K562 (cell line): ENCODE results near the gene SCRN2. TPM values are rescaled to one million over a fixed set of nuclear protein-coding genes. Genes with fewer than 3 reads are reported as not detected.

Experiments used
- ATAC-seq: fragments of 200-7000 bp; cut with Tn5 transposase; 3 replicates; pipeline ENCODE4 v1.9.1; 2020; ENCODE audit warnings: moderate library complexity
- BruUV-seq: library from RNA; stranded (reverse); fragments of 400-500 nt; replicated peaks from 2 replicates; lab custom pipeline; 2021; lab: Mats Ljungman, UMichigan
- CTCF ChIA-PET: fragments of 300-600 bp; formaldehyde crosslinking; extraction: SDS; loops from one replicate; lab custom pipeline; 2021; ENCODE audit warnings: low intra/inter-chr PET ratio; lab: Yijun Ruan, JAX
- POLR2A ChIA-PET: fragments of 300-600, 350-650 bp; sonication (Branson Sonifier 250); formaldehyde crosslinking; extraction: SDS; loops from one replicate; lab custom pipeline; 2021; ENCODE audit warnings: antibody characterized with exemption, inconsistent platforms; lab: Yijun Ruan, JAX
- DNase-seq, 4 experiments: peaks; one replicate each; pipeline versions ENCODE4 v3.0.0 to v3.0.0-alpha.2; 2011 to 2018; ENCODE audit warnings: low spot score in 3 of 4, mixed read lengths in 3 of 4; ENCODE audit errors: extremely low read depth in 1 of 4
- FAIRE-seq: peaks from 2 replicates; lab custom pipeline; 2011; peaks lifted over from hg19 to GRCh38; lab: Jason Lieb, UNC
- H2AFZ ChIP-seq: 2 replicates; pipeline ENCODE4 v1.6.0; 2011; ENCODE audit warnings: low read depth, low read length, control low read depth, inconsistent platforms
- H3K27ac ChIP-seq: fragments of 200-600 bp; 3 replicates; pipeline ENCODE4 v1.8.0; 2011; ENCODE audit warnings: low read depth, mild to moderate bottlenecking, control low read depth, inconsistent platforms, low read length, moderate library complexity, mixed read lengths; ENCODE audit errors: extremely low read depth
- H3K27me3 ChIP-seq, 2 experiments: fragments of 300-600 bp in 1 of 2; 2 replicates in 1 of 2; 3 replicates in 1 of 2; pipeline versions ENCODE4 v1.6.0 to v1.8.0; 2011; ENCODE audit warnings: inconsistent platforms in 2 of 2, low read length in 2 of 2, mild to moderate bottlenecking in 1 of 2, mixed read lengths in 1 of 2, moderate library complexity in 1 of 2; ENCODE audit not compliant: control insufficient read depth in 2 of 2, insufficient read depth in 2 of 2
- H3K36me3 ChIP-seq: fragments of 300-600 bp; 3 replicates; pipeline ENCODE4 v1.8.0; 2011; ENCODE audit warnings: mild to moderate bottlenecking, low read length, inconsistent platforms; ENCODE audit not compliant: control insufficient read depth, insufficient read depth
- H3K4me1 ChIP-seq, 2 experiments: fragments of 200-600 bp in 1 of 2; replicated peaks in 1 of 2; 2 replicates in 1 of 2; 3 replicates in 1 of 2; pipeline versions ENCODE4 v1.5.1 to v1.8.0; 2011; ENCODE audit warnings: inconsistent platforms in 2 of 2, low read length in 2 of 2, mild to moderate bottlenecking in 1 of 2, mixed read lengths in 1 of 2, moderate library complexity in 1 of 2; ENCODE audit not compliant: control insufficient read depth in 2 of 2, insufficient read depth in 2 of 2
- H3K4me2 ChIP-seq: 2 replicates; pipeline ENCODE4 v1.6.1; 2011; ENCODE audit warnings: low read length, control low read depth, inconsistent platforms, mixed read lengths; ENCODE audit not compliant: insufficient read depth
- H3K4me3 ChIP-seq: fragments of 200-600 bp; sonication (generic), shearing (Covaris generic); 2 replicates; pipeline ENCODE4 v1.5.1; 2016; ENCODE audit warnings: control low read depth, inconsistent platforms
- H3K79me2 ChIP-seq: fragments of 200-600 bp; 3 replicates; pipeline ENCODE4 v1.8.0; 2011; ENCODE audit warnings: low read length, inconsistent platforms; ENCODE audit not compliant: control insufficient read depth, insufficient read depth
- H3K9ac ChIP-seq, 2 experiments: 2 replicates each; pipeline versions ENCODE4 v1.6.0 to v1.6.1; 2011; ENCODE audit warnings: low read depth in 2 of 2, low read length in 2 of 2, control low read depth in 1 of 2, inconsistent platforms in 1 of 2, mild to moderate bottlenecking in 1 of 2, mixed read lengths in 1 of 2; ENCODE audit not compliant: insufficient read depth in 1 of 2
- H3K9me1 ChIP-seq: one replicate; pipeline ENCODE4 v1.6.0; 2011; ENCODE audit warnings: inconsistent platforms, mild to moderate bottlenecking, low read length, moderate library complexity; ENCODE audit not compliant: control insufficient read depth, insufficient read depth
- H3K9me3 ChIP-seq: replicated peaks from 2 replicates; pipeline ENCODE4 v1.5.1; 2011; ENCODE audit warnings: low read depth, low read length, inconsistent platforms; ENCODE audit not compliant: control insufficient read depth, insufficient read depth
- H4K20me1 ChIP-seq: replicated peaks from 2 replicates; pipeline ENCODE4 v1.6.1; 2011; ENCODE audit warnings: low read length, inconsistent platforms, mixed read lengths; ENCODE audit not compliant: control insufficient read depth, insufficient read depth
- ARNT ChIP-seq, 2 experiments: fragments of 450-650 bp; IDR thresholded peaks; 2 replicates each; pipeline ENCODE4 v1.6.1; 2016; ENCODE audit warnings: mild to moderate bottlenecking in 1 of 2
- CXXC5 ChIP-seq: fragments of 250-450 bp; sonication (Bioruptor Pico); IDR thresholded peaks from 2 replicates; pipeline ENCODE4 v1.8.0; 2022; ENCODE audit warnings: inconsistent platforms, mild to moderate bottlenecking, moderate library complexity
- E2F3 ChIP-seq: fragments of 250-450 bp; sonication (Bioruptor Pico); IDR thresholded peaks from 2 replicates; pipeline ENCODE4 v1.4.0; 2020; ENCODE audit warnings: mild to moderate bottlenecking
- KAT8 ChIP-seq: fragments of 450-650 bp; IDR thresholded peaks from 2 replicates; pipeline ENCODE4 v1.6.1; 2016; ENCODE audit warnings: low read depth, mild to moderate bottlenecking
- KDM5B ChIP-seq: fragments of 200-600 bp; sonication (generic); IDR thresholded peaks from 2 replicates; pipeline ENCODE4 v1.6.1; 2012; ENCODE audit warnings: low read depth, mild to moderate bottlenecking, moderate library complexity, low read length, control low read depth, inconsistent platforms; ENCODE audit not compliant: insufficient replicate concordance
- MEF2D ChIP-seq: conservative IDR thresholded peaks from 2 replicates; pipeline ENCODE4 v1.6.1; 2016; ENCODE audit warnings: low read depth, missing genetic modification characterization, missing compliant biosample characterization
- NR4A1 ChIP-seq, 2 experiments: fragments of 250-450 bp in 1 of 2; fragments of 450-650 bp in 1 of 2; sonication (Bioruptor Pico) in 1 of 2; IDR thresholded peaks; 2 replicates each; pipeline versions ENCODE4 v1.4.0 to v1.6.1; 2016 to 2020; ENCODE audit warnings: mild to moderate bottlenecking in 2 of 2, missing compliant biosample characterization in 1 of 2, missing genetic modification characterization in 1 of 2, moderate library complexity in 1 of 2
- PHB2 ChIP-seq: fragments of 450-650 bp; IDR thresholded peaks from 2 replicates; pipeline ENCODE4 v1.6.1; 2017; ENCODE audit warnings: low read depth
- SRSF1 ChIP-seq: fragments of 200-400 bp; formaldehyde crosslinking; IDR thresholded peaks from 2 replicates; pipeline ENCODE4 v1.6.1; 2017; ENCODE audit warnings: mild to moderate bottlenecking, low read depth, low read length, moderate library complexity
- WGBS: fragments of 100-300 bp; shearing (Covaris generic); methylation state at CpG from one replicate; pipeline ENCODE4 v1.1.6; 2016; ENCODE audit warnings: low coverage, mixed read lengths; ENCODE audit not compliant: insufficient coverage; ENCODE audit errors: missing lambda C conversion rate; 5-methylcytosine and 5-hydroxymethylcytosine counted together
- in situ Hi-C: fragments of 300-500 bp; cut with MboI; formaldehyde crosslinking; loops from 4 replicates; pipeline ENCODE4 v1.15.0; 2018; ENCODE audit warnings: inconsistent platforms, mixed read lengths
- intact Hi-C: fragments of 100-400 bp; cut with micrococcal nuclease; formaldehyde crosslinking; loops from 2 replicates; pipeline ENCODE4 v1.14.2; 2022
- polyA plus RNA-seq, 8 experiments: library from polyadenylated mRNA; depleted of rRNA in 4 of 8; stranded (reverse) in 5 of 8; unstranded in 3 of 8; fragments of >200 nt; fragmentation: Nextera tagmentation in 2 of 8; fragmentation: Illumina TruSeq in 1 of 8; extraction: Ambion mirVana in 2 of 8; extraction: Trizol in 1 of 8; gene quantifications; 2 replicates each; pipeline versions ENCODE4 v1.2.1 to v1.2.3, GENCODE V29; 2011 to 2014; ENCODE audit warnings: inconsistent platforms in 1 of 8, missing spikeins in 1 of 8
- total RNA-seq, 7 experiments: library from RNA; depleted of rRNA in 6 of 7; stranded (reverse); fragments of >200 nt in 6 of 7; fragmentation: Illumina TruSeq in 2 of 7; extraction: Trizol in 2 of 7; gene quantifications; 2 replicates each; pipeline versions ENCODE4 v1.2.1 to v1.2.3, GENCODE V29; 2011 to 2021; ENCODE audit warnings: low replicate concordance in 1 of 7
- TF ChIP-seq, protein P1 (sequence below): sonication (generic); formaldehyde crosslinking; IDR thresholded peaks from 2 replicates; pipeline ENCODE4 v1.8.0; 2022; ENCODE audit warnings: mild to moderate bottlenecking, missing genetic modification reagents, borderline replicate concordance
- TF ChIP-seq, protein P2 (sequence below): fragments of 450-650 bp; IDR thresholded peaks from 2 replicates; pipeline ENCODE4 v1.6.1; 2016; ENCODE audit warnings: mild to moderate bottlenecking
- TF ChIP-seq, protein P3 (sequence below): sonication (generic); formaldehyde crosslinking; IDR thresholded peaks from 2 replicates; pipeline ENCODE4 v1.8.0; 2022; ENCODE audit warnings: missing genetic modification reagents, mild to moderate bottlenecking, moderate library complexity, borderline replicate concordance
- TF ChIP-seq, protein P4 (sequence below): fragments of 200-800 bp; sonication (Bioruptor generic); IDR thresholded peaks from 2 replicates; pipeline ENCODE4 v1.6.1; 2017; ENCODE audit warnings: missing genetic modification characterization, missing compliant biosample characterization

SCRN2 gene
- total and polyA plus RNA-seq, 9 of the 15 experiments (the other 6 are each of a cell fraction or from before 2014, with no cell fraction given): 0.25 to 32.9 (median 13.6) TPM

DNA sequence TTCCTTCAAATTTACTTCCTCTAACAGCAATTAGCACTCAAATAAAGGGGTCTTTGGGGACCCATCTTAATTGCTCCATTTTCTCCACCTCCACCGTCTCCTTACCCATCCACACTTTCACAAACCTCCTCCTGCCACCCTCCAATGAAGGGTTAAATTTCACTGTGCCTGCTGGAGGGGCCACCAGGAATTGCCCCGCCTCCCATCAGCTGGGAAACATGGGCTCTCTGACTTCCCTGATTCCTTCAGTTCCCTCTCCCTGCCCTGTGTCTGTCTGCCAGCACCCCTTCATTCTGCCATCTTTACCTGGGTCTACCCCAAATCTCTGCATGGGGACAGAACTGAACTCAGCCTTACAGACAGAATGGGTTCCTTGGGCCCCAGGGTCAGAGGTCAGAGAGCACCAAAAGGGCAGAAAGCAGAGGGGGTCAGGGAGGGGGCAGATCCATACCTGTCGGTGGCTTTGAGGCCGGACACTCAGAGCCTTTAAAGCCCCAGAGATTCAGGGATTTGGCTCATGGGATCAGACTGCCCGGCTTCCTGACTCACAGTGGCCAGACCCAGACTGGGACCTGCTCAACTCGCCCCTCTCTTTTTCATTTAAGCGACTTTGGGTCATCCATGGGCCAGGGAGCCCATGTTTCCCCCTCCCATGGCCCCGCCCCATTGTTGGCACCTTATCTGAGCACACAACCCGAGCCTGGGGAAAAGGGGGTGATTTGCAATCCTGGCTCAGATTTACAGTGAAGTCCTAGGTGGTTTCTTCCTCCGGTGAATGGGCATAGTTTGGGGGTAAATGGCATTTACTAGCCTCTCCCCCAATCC, 37.3 kb upstream of the SCRN2 start:
- POLR2A ChIA-PET: interaction anchor here (0.7 to 0.8 kb wide), 2 partner anchors 17 to 70 kb away, joined by 3 read pairs; no protein-coding TSS in a partner anchor
- ATAC-seq (no peak), FAIRE-seq (no peak), DNase-seq (no peak)
- intact Hi-C loops: no loop called here
- no peaks in the 10 kb centered on the region for H3K9me3 ChIP-seq
- H3K9me1 ChIP-seq: no peaks in the 10 kb centered on the region
- WGBS: 20% methylated on average over 9 of the region's 10 CpGs
- H2AFZ ChIP-seq: no peak overlapping the region
- no peak overlapping the region for H3K4me3 ChIP-seq
- H3K27ac ChIP-seq: peak overlapping the region; percentile 42; the same call in 2 of the 3 replicates
- H4K20me1 ChIP-seq: no peaks in the 10 kb centered on the region
- no TSS peak for BruUV-seq
- in situ Hi-C loops: no loop called here
- H3K27me3 ChIP-seq: no peaks in the 10 kb centered on the region
- CTCF ChIA-PET: interaction anchor here (1.2 kb wide), 1 partner anchor 10 kb away, joined by 3 read pairs; no protein-coding TSS in a partner anchor
- no peaks in the 10 kb centered on the region for H3K79me2 ChIP-seq
- H3K9ac ChIP-seq: peak overlapping the region in 1 of 2 experiments; percentile 61; a peak in 1 of 4 replicates
- H3K36me3 ChIP-seq: no peaks in the 10 kb centered on the region
- peaks cover 39 to 44% of the 10 kb centered on the region in 2 experiments for H3K4me1 ChIP-seq
- H3K4me2 ChIP-seq: peak overlapping the region; percentile 60; the same call in 1 of the 2 replicates
- TF ChIP-seq, protein P1, sequence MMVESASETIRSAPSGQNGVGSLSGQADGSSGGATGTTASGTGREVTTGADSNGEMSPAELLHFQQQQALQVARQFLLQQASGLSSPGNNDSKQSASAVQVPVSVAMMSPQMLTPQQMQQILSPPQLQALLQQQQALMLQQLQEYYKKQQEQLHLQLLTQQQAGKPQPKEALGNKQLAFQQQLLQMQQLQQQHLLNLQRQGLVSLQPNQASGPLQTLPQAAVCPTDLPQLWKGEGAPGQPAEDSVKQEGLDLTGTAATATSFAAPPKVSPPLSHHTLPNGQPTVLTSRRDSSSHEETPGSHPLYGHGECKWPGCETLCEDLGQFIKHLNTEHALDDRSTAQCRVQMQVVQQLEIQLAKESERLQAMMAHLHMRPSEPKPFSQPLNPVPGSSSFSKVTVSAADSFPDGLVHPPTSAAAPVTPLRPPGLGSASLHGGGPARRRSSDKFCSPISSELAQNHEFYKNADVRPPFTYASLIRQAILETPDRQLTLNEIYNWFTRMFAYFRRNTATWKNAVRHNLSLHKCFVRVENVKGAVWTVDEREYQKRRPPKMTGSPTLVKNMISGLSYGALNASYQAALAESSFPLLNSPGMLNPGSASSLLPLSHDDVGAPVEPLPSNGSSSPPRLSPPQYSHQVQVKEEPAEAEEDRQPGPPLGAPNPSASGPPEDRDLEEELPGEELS (CRISPR knock-in tag): no peak
- no peak for TF ChIP-seq KAT8
- no peak for TF ChIP-seq E2F3 (CRISPR knock-in tag)
- no peak for TF ChIP-seq MEF2D
- TF ChIP-seq ARNT (IDR thresholded peaks at IDR 0.05): no peak
- TF ChIP-seq, protein P2, sequence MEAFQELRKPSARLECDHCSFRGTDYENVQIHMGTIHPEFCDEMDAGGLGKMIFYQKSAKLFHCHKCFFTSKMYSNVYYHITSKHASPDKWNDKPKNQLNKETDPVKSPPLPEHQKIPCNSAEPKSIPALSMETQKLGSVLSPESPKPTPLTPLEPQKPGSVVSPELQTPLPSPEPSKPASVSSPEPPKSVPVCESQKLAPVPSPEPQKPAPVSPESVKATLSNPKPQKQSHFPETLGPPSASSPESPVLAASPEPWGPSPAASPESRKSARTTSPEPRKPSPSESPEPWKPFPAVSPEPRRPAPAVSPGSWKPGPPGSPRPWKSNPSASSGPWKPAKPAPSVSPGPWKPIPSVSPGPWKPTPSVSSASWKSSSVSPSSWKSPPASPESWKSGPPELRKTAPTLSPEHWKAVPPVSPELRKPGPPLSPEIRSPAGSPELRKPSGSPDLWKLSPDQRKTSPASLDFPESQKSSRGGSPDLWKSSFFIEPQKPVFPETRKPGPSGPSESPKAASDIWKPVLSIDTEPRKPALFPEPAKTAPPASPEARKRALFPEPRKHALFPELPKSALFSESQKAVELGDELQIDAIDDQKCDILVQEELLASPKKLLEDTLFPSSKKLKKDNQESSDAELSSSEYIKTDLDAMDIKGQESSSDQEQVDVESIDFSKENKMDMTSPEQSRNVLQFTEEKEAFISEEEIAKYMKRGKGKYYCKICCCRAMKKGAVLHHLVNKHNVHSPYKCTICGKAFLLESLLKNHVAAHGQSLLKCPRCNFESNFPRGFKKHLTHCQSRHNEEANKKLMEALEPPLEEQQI: no peak
- TF ChIP-seq, protein P3, sequence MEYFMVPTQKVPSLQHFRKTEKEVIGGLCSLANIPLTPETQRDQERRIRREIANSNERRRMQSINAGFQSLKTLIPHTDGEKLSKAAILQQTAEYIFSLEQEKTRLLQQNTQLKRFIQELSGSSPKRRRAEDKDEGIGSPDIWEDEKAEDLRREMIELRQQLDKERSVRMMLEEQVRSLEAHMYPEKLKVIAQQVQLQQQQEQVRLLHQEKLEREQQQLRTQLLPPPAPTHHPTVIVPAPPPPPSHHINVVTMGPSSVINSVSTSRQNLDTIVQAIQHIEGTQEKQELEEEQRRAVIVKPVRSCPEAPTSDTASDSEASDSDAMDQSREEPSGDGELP (CRISPR knock-in tag): peak; percentile 20; the same call in 1 of the 2 replicates
- TF ChIP-seq NR4A1 (CRISPR knock-in tag; IDR thresholded peaks at IDR 0.05): no peak
- 0 out of 2 replicates have a peak, but pooled peaks have one; percentile 39 for TF ChIP-seq NR4A1 (tag; IDR thresholded peaks at IDR 0.05)
- TF ChIP-seq KDM5B: no peak
- TF ChIP-seq, protein P4, sequence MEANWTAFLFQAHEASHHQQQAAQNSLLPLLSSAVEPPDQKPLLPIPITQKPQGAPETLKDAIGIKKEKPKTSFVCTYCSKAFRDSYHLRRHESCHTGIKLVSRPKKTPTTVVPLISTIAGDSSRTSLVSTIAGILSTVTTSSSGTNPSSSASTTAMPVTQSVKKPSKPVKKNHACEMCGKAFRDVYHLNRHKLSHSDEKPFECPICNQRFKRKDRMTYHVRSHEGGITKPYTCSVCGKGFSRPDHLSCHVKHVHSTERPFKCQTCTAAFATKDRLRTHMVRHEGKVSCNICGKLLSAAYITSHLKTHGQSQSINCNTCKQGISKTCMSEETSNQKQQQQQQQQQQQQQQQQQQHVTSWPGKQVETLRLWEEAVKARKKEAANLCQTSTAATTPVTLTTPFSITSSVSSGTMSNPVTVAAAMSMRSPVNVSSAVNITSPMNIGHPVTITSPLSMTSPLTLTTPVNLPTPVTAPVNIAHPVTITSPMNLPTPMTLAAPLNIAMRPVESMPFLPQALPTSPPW: peak; percentile 46
- 0 out of 2 replicates have a peak, but pooled peaks have one; percentile 17 for TF ChIP-seq PHB2
- TF ChIP-seq SRSF1: no peak
- peak; percentile 6; the same call in 1 of the 2 replicates for TF ChIP-seq CXXC5
